K562 (cell line): ENCODE data around the gene KCNA10.

Source experiments
- HEY1 ChIP-seq: fragments of 250-450 bp; sonication (Bioruptor Pico); IDR thresholded peaks from 2 replicates; pipeline ENCODE4 v1.5.0; 2020; ENCODE audit warnings: mild to moderate bottlenecking, moderate library complexity, borderline replicate concordance
- POLR2AphosphoS5 ChIP-seq: IDR thresholded peaks from 2 replicates; pipeline ENCODE4 v1.6.1; 2011; ENCODE audit warnings: mild to moderate bottlenecking, low read depth, low read length, moderate library complexity; ENCODE audit not compliant: control insufficient read depth, insufficient read depth

- TF ChIP-seq POLR2AphosphoS5 = no peak
- no peak for TF ChIP-seq HEY1 (CRISPR knock-in tag)
Observed at GRCh38 chr1:110535985-110536384, 17.0 kb upstream of the KCNA10 start.
